WTC11 (cell line): ENCODE results near the gene TTC38. TPM values are rescaled to one million over a fixed set of nuclear protein-coding genes. Genes with fewer than 3 reads are reported as not detected.

Experiments
- ATAC-seq: fragments of 200-7000 bp; cut with Tn5 transposase; 2 replicates; pipeline ENCODE4 v1.10.0; 2021; ENCODE audit warnings: mild to moderate bottlenecking, moderate library complexity
- CTCF ChIA-PET: fragments of 300-600 bp; sonication (Branson Sonifier 250); formaldehyde crosslinking; loops from one replicate; lab custom pipeline; 2021; ENCODE audit warnings: antibody characterized with exemption; lab: Charles Lee
- POLR2A ChIA-PET: fragments of 350-600 bp; sonication (Branson Sonifier 250); formaldehyde crosslinking; loops from one replicate; lab custom pipeline; 2021; ENCODE audit warnings: antibody characterized with exemption; lab: Charles Lee
- DNase-seq: peaks from one replicate; pipeline ENCODE4 v3.0.0; 2021; ENCODE audit warnings: low spot score
- H3K27ac Mint-ChIP-seq: 2 replicates; pipeline ENCODE4 v1.8.0; 2021; ENCODE audit warnings: mixed read lengths
- H3K27me3 Mint-ChIP-seq: 2 replicates; pipeline ENCODE4 v1.8.0; 2021; ENCODE audit warnings: low read depth, mild to moderate bottlenecking, moderate library complexity, mixed read lengths
- H3K36me3 Mint-ChIP-seq: 2 replicates; pipeline ENCODE4 v1.8.0; 2021; ENCODE audit warnings: mixed read lengths
- H3K4me1 Mint-ChIP-seq: 2 replicates; pipeline ENCODE4 v1.8.0; 2022; ENCODE audit warnings: mixed read lengths
- H3K4me3 Mint-ChIP-seq: 2 replicates; pipeline ENCODE4 v1.8.0; 2021; ENCODE audit warnings: mild to moderate bottlenecking, moderate library complexity, mixed read lengths
- H3K9me3 Mint-ChIP-seq: 2 replicates; pipeline ENCODE4 v1.8.0; 2021; ENCODE audit warnings: mixed read lengths
- AR ChIP-seq: fragments of 250-450 bp; sonication (Bioruptor Pico); IDR thresholded peaks from 2 replicates; pipeline ENCODE4 v1.9.0; 2021; ENCODE audit warnings: mild to moderate bottlenecking
- E2F5 ChIP-seq: sonication (generic); formaldehyde crosslinking; IDR thresholded peaks from 2 replicates; pipeline ENCODE4 v1.8.1; 2022; ENCODE audit warnings: mild to moderate bottlenecking, moderate library complexity, missing genetic modification reagents
- ESRRA ChIP-seq: sonication (generic); formaldehyde crosslinking; IDR thresholded peaks from 2 replicates; pipeline ENCODE4 v1.8.1; 2022; ENCODE audit warnings: mild to moderate bottlenecking, missing genetic modification reagents, borderline replicate concordance
- ETV6 ChIP-seq: sonication (generic); formaldehyde crosslinking; IDR thresholded peaks from 2 replicates; pipeline ENCODE4 v1.8.1; 2022; ENCODE audit warnings: mild to moderate bottlenecking, missing genetic modification reagents
- FOXP4 ChIP-seq: sonication (generic); formaldehyde crosslinking; IDR thresholded peaks from 2 replicates; pipeline ENCODE4 v1.8.0; 2022; ENCODE audit warnings: mild to moderate bottlenecking, missing genetic modification reagents
- HMGA2 ChIP-seq: fragments of 250-450 bp; sonication (Bioruptor Pico); IDR thresholded peaks from 2 replicates; pipeline ENCODE4 v1.4.0; 2021; ENCODE audit warnings: mild to moderate bottlenecking, moderate library complexity
- KAT7 ChIP-seq: sonication (generic); formaldehyde crosslinking; IDR thresholded peaks from 2 replicates; pipeline ENCODE4 v1.8.1; 2023; ENCODE audit warnings: missing genetic modification reagents, mild to moderate bottlenecking, borderline replicate concordance
- MLX ChIP-seq: sonication (generic); formaldehyde crosslinking; IDR thresholded peaks from 2 replicates; pipeline ENCODE4 v1.8.1; 2023; ENCODE audit warnings: mild to moderate bottlenecking, missing genetic modification reagents, moderate library complexity
- TCF7 ChIP-seq: sonication (generic); formaldehyde crosslinking; IDR thresholded peaks from 2 replicates; pipeline ENCODE4 v1.8.0; 2022; ENCODE audit warnings: mild to moderate bottlenecking, low read depth, missing genetic modification reagents, moderate library complexity
- TEAD4 ChIP-seq: sonication (generic); formaldehyde crosslinking; IDR thresholded peaks from 2 replicates; pipeline ENCODE4 v1.8.0; 2022; ENCODE audit warnings: mild to moderate bottlenecking, missing genetic modification reagents
- total RNA-seq: library from RNA; stranded (reverse); gene quantifications from 3 replicates; pipeline ENCODE4 v1.2.3, GENCODE V29; 2021

The TTC38 gene
- total RNA-seq, 1 experiment from 2014 or later = 20.7 TPM

GRCh38 chr22:46290121-46290842 is 22.5 kb downstream of the TTC38 start:
- no peaks in the 10 kb centered on the region; the same call in 1 of the 2 replicates for H3K27me3 Mint-ChIP-seq
- no peaks in the 10 kb centered on the region for H3K9me3 Mint-ChIP-seq
- H3K4me3 Mint-ChIP-seq = no peak overlapping the region
- ATAC-seq (no peak), DNase-seq (no peak)
- ChIA-PET POLR2A (no interaction called here), CTCF (no interaction called here)
- H3K4me1 Mint-ChIP-seq = peaks cover 4% of the 10 kb centered on the region
- peaks cover 17% of the 10 kb centered on the region for H3K36me3 Mint-ChIP-seq
- peak overlapping the region; percentile 32; the same call in 1 of the 2 replicates for H3K27ac Mint-ChIP-seq
- TF ChIP-seq AR (no peak), FOXP4 (CRISPR knock-in tag) (no peak)

- DNase-seq = no peak
- H3K27ac Mint-ChIP-seq = no peak overlapping the region
- POLR2A ChIA-PET = no interaction called here
Observed at GRCh38 chr22:46290843-46291785, 23.3 kb downstream of the TTC38 start.

GRCh38 chr22:46292173-46292572 is 24.4 kb downstream of the TTC38 start:
- DNase-seq (no peak), ATAC-seq (no peak)
- Mint-ChIP-seq H3K4me3 (no peak overlapping the region), H3K27me3 (no peaks in the 10 kb centered on the region; the same call in 1 of the 2 replicates), H3K27ac (no peak overlapping the region), H3K4me1 (peaks cover 12% of the 10 kb centered on the region), H3K9me3 (no peaks in the 10 kb centered on the region), H3K36me3 (peaks cover 10% of the 10 kb centered on the region)
- no peak for TF ChIP-seq KAT7 (CRISPR knock-in tag)
- no peak for TF ChIP-seq TEAD4
- TF ChIP-seq E2F5 (CRISPR knock-in tag) = no peak
- TF ChIP-seq HMGA2 (CRISPR knock-in tag) = no peak
- no peak for TF ChIP-seq ETV6 (CRISPR knock-in tag)
- no peak for TF ChIP-seq MLX (CRISPR knock-in tag)
- TF ChIP-seq TCF7 (CRISPR knock-in tag) = no peak
- ChIA-PET CTCF (no interaction called here), POLR2A (no interaction called here)

More at GRCh38 chr22:46290843-46291785, 23.3 kb downstream of the TTC38 start:
- CTCF ChIA-PET = no interaction called here
- Mint-ChIP-seq H3K9me3 (no peaks in the 10 kb centered on the region), H3K36me3 (peaks cover 11% of the 10 kb centered on the region), H3K27me3 (no peaks in the 10 kb centered on the region; the same call in 1 of the 2 replicates), H3K4me3 (no peak overlapping the region), H3K4me1 (peaks cover 11% of the 10 kb centered on the region)
- ATAC-seq = no peak
- no peak for TF ChIP-seq ESRRA (CRISPR knock-in tag)
